T-helper 1 cell (primary cell): Measurements from ENCODE around the gene TDRD7.

Source experiments
- DNase-seq, 5 donors: peaks; one replicate each; pipeline ENCODE4 v3.0.0-alpha.2; 2012 to 2020

Gene TDRD7

DNA sequence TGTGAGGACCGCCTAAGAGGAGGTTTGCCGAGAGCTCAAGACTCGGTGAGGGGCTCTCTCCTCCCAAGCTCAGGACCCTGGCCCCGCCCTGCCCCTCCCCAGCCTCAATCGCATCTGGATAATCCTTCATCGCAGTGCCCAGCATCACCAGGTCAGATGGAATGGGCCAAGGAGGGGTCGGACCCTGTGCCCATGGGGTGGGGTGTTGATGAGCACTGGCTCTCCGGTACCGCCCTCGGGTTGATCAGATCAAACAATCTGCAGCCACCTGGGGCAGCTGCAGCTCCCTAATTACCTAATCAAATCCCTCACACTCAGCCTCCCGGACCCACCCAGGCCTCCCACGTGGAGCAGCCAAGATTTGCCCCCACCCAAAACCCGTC is 24.4 kb upstream of the TDRD7 start:
- DNase-seq: no peak

- no peak for DNase-seq
These were observed 23.8 kb upstream of the TDRD7 start for GRCh38 chr9:97387936-97388684.

GRCh38 chr9:97388721-97389238 is 23.1 kb upstream of the TDRD7 start:
- peak in 1 of 5 donors; percentile 43 for DNase-seq

- DNase-seq: no peak
These were observed 22.6 kb upstream of the TDRD7 start for GRCh38 chr9:97389249-97389648.

- no peak for DNase-seq
These were observed 21.0 kb upstream of the TDRD7 start for GRCh38 chr9:97390791-97391406.

DNA sequence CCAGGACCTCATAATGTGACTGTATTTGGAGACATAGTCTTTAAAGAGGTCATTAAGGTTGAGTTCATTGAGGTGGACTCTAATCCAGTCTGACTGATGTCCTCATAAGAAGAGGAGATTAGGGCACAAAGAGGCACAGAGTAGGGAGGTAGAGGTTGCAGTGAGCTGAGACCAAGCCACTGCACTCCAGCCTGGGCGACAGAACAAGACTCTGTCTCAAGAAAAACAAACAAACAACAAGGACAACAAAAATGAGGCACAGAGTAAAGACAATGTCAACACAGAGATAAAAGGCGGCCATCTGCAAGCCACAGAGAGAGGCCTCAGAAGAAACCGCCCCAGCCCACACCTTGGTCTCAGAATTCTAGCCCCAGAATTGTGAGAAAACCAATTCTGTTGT is 17.0 kb upstream of the TDRD7 start:
- no peak for DNase-seq

DNA sequence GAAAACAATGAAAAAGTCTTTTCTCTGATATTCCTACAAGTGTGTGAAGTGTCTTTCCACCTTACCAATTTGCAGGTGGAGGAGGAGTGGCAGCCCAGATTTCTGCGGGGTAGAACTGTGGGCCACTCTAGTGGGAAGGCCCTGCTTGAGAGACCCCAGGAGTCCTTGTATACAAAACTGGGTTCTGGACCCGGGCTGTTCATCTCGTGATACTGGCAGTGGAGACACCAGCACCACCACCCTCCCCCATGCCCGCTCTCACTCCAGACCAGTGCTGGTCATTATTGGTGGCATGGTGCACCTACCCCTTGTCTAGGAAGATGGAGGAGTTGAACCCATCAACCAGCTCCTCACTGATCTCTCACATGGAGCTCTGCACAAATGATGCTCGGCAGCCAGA is 16.2 kb upstream of the TDRD7 start:
- DNase-seq: no peak

GRCh38 chr9:97396256-97396655 is 15.6 kb upstream of the TDRD7 start:
- DNase-seq: no peak

DNA sequence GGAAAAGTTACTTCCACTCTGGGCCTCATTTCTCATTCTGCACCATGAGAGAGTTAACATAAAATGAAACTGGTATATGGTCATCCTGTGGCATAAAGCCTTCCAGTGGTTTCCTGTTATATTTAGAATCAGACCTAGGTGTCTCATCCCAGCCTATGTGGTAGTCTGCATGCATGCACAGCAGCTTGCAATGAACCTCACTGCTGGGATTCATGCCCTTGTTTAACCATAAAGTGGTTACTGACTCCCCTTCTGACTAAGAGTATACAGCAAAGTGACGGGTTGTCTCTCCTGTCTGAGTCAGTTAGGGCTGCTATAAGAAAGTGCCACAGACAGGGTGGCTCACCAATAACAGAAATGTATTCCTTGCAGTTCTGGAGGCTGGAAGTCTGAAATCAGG is 14.7 kb upstream of the TDRD7 start:
- DNase-seq: peak in 1 of 5 donors; percentile 89

GRCh38 chr9:97398999-97399758 is 12.7 kb upstream of the TDRD7 start:
- peak; percentile 34 to 66 (median 50) for DNase-seq

DNA sequence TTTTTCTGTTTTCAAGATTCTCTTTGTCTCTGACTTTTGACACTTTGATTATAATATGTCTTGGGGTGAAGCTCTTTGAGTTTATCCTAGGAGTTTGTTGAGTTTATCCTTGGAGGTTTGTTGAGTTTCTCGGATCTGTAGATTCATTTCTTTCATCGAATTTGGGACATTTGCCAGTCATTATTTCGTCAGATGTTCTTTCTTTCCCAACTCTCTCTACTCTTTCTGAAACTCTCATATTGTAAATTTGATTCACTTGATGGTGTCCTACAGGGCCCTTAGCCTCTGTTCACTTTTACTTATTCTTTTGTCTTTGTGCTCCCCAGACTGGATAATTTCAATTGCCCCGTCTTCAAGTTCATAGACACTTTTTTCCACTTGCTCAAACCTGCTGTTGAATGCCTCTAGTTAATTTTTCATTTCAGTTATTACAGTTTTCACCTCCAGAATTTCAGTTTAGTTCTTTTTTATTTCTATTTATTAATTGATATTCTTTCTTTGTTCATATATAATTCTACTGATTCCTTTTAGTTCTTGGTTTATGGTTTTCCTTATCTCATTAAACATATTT is 8.1 kb upstream of the TDRD7 start:
- DNase-seq: no peak

DNA sequence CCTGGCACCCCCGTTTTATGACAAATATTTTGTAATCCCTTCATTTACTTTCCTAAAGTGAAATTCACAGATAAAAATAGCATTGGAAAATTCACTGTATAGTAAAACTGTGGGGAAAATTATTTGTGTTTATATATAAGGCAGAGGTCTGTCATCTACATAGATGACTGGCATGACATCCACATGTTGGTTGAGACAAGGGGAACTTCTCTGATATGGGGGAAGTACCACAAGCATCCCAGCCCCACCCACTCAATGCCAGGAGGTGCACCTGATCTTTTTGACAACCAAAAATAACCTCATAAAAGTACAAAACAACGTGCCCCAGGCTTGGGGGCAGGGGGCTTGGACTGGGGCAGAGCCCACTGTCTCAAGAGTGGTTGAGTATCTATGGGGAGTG is 6.3 kb upstream of the TDRD7 start:
- no peak for DNase-seq

- DNase-seq: no peak
These were observed 5.2 kb upstream of the TDRD7 start for GRCh38 chr9:97406620-97407177.

GRCh38 chr9:97408562-97408961 is 3.3 kb upstream of the TDRD7 start:
- DNase-seq: no peak

GRCh38 chr9:97411440-97411788 is 482 bp upstream of the TDRD7 start:
- DNase-seq: no peak

- no peak for DNase-seq
These were observed 910 bp downstream of the TDRD7 start for GRCh38 chr9:97412626-97413385.

- DNase-seq: no peak
These were observed 1.6 kb downstream of the TDRD7 start for GRCh38 chr9:97413462-97413861.

DNA sequence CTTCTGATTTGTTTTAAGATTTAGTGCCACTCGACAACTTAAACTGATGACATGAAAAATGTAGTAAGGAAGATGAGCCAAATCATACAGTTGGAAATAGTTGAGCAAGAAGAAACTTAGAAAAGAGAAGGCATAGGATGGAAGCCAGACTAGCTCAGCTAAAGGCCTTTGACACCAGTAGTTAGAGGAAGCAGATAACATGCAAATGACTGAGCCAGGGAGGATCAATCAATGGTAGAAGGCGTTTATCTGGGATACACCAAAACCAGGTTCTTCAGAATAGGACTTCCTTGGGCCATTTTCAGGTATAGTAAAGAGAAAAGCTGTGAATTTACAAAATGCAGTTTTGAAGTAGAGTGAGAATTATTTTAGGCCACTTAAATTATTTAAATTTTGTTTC is 3.2 kb downstream of the TDRD7 start:
- no peak for DNase-seq

DNA sequence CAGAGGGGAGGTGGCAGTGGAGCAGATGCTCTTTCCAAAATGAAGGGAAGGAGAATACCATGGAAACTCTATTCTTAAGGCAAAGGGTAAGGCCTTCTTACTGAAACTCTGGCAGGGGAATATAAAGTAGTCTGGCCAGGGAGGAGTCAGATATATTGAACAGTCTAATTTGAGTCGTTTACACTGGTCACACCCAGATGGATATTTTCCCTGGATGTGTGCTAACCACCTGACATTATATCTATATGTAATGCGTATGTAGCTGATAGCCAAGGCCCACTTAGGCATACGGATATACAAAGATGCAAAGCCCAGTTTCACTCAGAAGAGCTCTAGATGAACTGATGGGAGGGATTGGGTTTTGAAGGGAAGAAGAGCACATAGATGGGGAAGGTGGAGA is 7.0 kb downstream of the TDRD7 start:
- no peak for DNase-seq

- no peak for DNase-seq
These were observed 7.5 kb downstream of the TDRD7 start for GRCh38 chr9:97419309-97419867.

- DNase-seq: no peak
These were observed 13.6 kb downstream of the TDRD7 start for GRCh38 chr9:97425336-97425972.

GRCh38 chr9:97425973-97426336 is 14.1 kb downstream of the TDRD7 start:
- no peak for DNase-seq
